HEK293T (cell line): Measurements from ENCODE around the gene TNIK.
"Not testable (repeated sequence)": the region's sequence is repeated elsewhere in the genome, so short reads cannot be mapped to it uniquely, and the experiment has no call there.

ENCODE experiments used
- CTCF ChIA-PET: fragments of 350-600 bp; formaldehyde crosslinking; extraction: SDS; loops from one replicate; lab custom pipeline; 2021; ENCODE audit warnings: antibody characterized with exemption, inconsistent platforms; lab: Yijun Ruan, JAX
- POLR2A ChIA-PET: fragments of 350-600 bp; formaldehyde crosslinking; extraction: SDS; loops from one replicate; lab custom pipeline; 2020; ENCODE audit warnings: antibody characterized with exemption, inconsistent platforms; lab: Yijun Ruan, JAX
- DNase-seq: peaks from one replicate; pipeline ENCODE4 v3.0.0; 2012; ENCODE audit warnings: mixed read lengths; ENCODE audit errors: extremely low spot score
- ARNT ChIP-seq: fragments of 450-650 bp; IDR thresholded peaks from 2 replicates; pipeline ENCODE4 v1.6.1; 2017; ENCODE audit warnings: mild to moderate bottlenecking
- BHLHE40 ChIP-seq: fragments of 450-650 bp; IDR thresholded peaks from 2 replicates; pipeline ENCODE4 v1.6.1; 2016; ENCODE audit warnings: mild to moderate bottlenecking, moderate library complexity, borderline replicate concordance
- CTBP1 ChIP-seq: fragments of 450-650 bp; IDR thresholded peaks from 2 replicates; pipeline ENCODE4 v1.6.1; 2016; ENCODE audit warnings: borderline replicate concordance
- ELF4 ChIP-seq: fragments of 450-650 bp; IDR thresholded peaks from 2 replicates; pipeline ENCODE4 v1.6.1; 2017; ENCODE audit warnings: antibody characterized with exemption
- FOXA1 ChIP-seq: fragments of 450-650 bp; IDR thresholded peaks from 2 replicates; pipeline ENCODE4 v1.6.1; 2016; ENCODE audit warnings: mild to moderate bottlenecking
- FOXK2 ChIP-seq: fragments of 450-650 bp; IDR thresholded peaks from 2 replicates; pipeline ENCODE4 v1.6.1; 2016; ENCODE audit warnings: mild to moderate bottlenecking
- FOXM1 ChIP-seq: fragments of 450-650 bp; IDR thresholded peaks from 2 replicates; pipeline ENCODE4 v1.6.1; 2017; ENCODE audit warnings: mild to moderate bottlenecking, borderline replicate concordance
- HDGF ChIP-seq: fragments of 450-650 bp; IDR thresholded peaks from 2 replicates; pipeline ENCODE4 v1.6.1; 2017; ENCODE audit warnings: antibody characterized with exemption, borderline replicate concordance
- L3MBTL2 ChIP-seq: fragments of 450-650 bp; conservative IDR thresholded peaks from 2 replicates; pipeline ENCODE4 v1.6.1; 2016; ENCODE audit warnings: mild to moderate bottlenecking
- LEF1 ChIP-seq: fragments of 450-650 bp; IDR thresholded peaks from 2 replicates; pipeline ENCODE4 v1.6.1; 2017; ENCODE audit warnings: mild to moderate bottlenecking, borderline replicate concordance
- NFRKB ChIP-seq: fragments of 450-650 bp; IDR thresholded peaks from 2 replicates; pipeline ENCODE4 v1.6.1; 2016; ENCODE audit warnings: mild to moderate bottlenecking, moderate library complexity
- PKNOX1 ChIP-seq: fragments of 450-650 bp; IDR thresholded peaks from 2 replicates; pipeline ENCODE4 v1.6.1; 2016
- SP1 ChIP-seq: fragments of 450-650 bp; IDR thresholded peaks from 2 replicates; pipeline ENCODE4 v1.6.1; 2017
- SUZ12 ChIP-seq: fragments of 450-650 bp; IDR thresholded peaks from 2 replicates; pipeline ENCODE4 v1.6.1; 2016; ENCODE audit warnings: mild to moderate bottlenecking
- TARDBP ChIP-seq: fragments of 450-650 bp; IDR thresholded peaks from 2 replicates; pipeline ENCODE4 v1.6.1; 2016
- ZNF384 ChIP-seq: fragments of 450-650 bp; IDR thresholded peaks from 2 replicates; pipeline ENCODE4 v1.6.1; 2016

TNIK gene

DNA sequence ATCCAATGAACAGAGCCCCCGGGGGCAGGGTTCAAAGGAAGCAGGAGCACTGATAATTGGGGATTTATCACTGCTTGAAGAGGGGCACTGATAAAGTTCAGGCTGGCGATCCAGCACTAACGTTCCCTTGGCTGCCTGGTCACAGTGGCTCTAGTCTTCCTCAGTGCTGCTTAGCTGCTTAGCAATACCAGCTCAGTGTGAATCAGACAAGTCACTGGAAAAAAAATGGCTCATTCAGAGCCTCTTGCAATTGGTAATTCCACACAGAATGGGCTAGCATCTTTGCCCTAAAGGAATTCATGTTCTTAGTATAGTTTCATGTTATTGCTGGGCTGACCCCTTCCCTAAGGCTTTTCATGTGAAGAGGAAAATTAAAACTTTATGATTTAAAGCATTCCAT lies 338.0 kb downstream of the TNIK start:
- ChIA-PET POLR2A (no interaction called here), CTCF (no interaction called here)
- TF ChIP-seq HDGF (no peak), ARNT (no peak), TARDBP (no peak), BHLHE40 (no peak), PKNOX1 (no peak), LEF1 (no peak), SUZ12 (no peak), FOXK2 (no peak), CTBP1 (no peak), NFRKB (no peak), ZNF384 (no peak)
- DNase-seq: no peak

GRCh38 chr3:171121801-171122200 lies 338.4 kb downstream of the TNIK start:
- ChIA-PET CTCF (no interaction called here), POLR2A (no interaction called here)
- no peak for DNase-seq
- TF ChIP-seq NFRKB (no peak), L3MBTL2 (no peak), CTBP1 (no peak), TARDBP (no peak), PKNOX1 (no peak), BHLHE40 (no peak), LEF1 (no peak)

- CTCF ChIA-PET, DNase-seq, POLR2A ChIA-PET: not testable (repeated sequence)
Measured at GRCh38 chr3:171119402-171119801, 340.8 kb downstream of the TNIK start.

DNA sequence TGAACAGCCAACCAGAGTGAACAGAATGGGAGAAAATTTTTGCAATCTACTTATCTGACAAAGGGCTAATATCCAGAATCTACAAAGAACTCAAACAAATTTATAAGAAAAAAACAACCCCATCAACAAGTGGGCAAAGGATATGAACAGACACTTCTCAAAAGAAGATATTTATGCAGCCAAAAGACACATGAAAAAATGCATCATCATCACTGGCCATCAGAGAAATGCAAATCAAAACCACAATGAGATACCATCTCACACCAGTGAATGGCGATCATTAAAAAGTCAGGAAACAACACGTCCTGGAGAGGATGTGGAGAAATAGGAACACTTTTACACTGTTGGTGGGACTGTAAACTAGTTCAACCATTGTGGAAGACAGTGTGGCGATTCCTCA lies 341.2 kb downstream of the TNIK start:
- POLR2A ChIA-PET, CTCF ChIA-PET, DNase-seq: not testable (repeated sequence)

DNA sequence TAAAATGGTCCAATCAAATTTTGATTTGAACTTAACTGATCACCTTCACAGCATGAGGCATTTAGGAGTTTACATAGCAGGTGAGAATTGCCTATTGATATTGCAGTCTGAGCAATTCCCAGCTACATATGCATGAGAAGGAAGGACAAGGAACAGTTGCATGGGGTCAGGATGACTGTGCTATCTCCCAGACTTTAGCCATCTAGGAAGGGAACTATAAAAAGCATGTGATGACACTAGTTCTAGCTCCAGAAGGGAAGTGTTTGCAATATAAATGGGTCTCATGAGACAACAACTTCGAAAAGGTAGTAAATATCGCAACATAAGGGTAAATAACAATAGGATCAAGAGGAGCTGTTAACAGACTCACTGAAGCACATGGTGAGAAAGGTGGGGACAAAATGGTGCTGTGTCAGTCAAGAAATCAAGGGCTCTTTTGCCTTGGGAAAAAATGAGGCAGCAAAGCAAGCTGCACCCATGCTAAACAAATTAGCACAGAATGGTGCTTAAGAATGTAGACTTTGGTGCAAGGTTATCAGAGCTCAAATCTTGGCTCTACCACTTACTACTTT lies 343.3 kb downstream of the TNIK start:
- ChIA-PET CTCF (interaction anchor here (0.7 kb wide), 1 partner anchor 14 kb away, joined by 4 read pairs; no protein-coding TSS in a partner anchor), POLR2A (no interaction called here)
- TF ChIP-seq BHLHE40 (no peak), TARDBP (no peak), FOXK2 (no peak)
- DNase-seq: no peak

- no peak for DNase-seq
- CTCF ChIA-PET: no interaction called here
- POLR2A ChIA-PET: no interaction called here
- no peak for TF ChIP-seq BHLHE40
- no peak for TF ChIP-seq L3MBTL2
- no peak for TF ChIP-seq FOXM1
- no peak for TF ChIP-seq SUZ12
- TF ChIP-seq TARDBP: no peak
Measured at GRCh38 chr3:171116365-171116764, 343.8 kb downstream of the TNIK start.

DNA sequence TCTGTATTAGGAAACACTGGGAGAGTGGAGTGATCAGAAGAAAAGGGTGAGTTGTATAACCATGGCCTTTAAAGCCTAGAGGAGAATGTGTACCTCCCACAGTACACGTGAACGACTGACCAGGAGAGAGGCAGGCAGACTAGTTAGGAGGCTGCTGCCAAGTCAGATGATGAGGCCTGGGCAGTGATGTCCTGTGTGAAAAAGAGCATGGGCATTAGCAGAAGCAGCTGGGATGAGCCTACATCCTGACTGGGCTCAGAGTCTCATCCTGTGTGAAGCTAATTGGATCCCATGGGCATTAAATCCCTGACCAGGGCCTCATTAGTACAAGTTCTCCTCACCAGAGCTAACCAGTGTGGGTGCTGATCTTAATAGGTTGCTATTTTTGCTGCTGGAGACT lies 344.5 kb downstream of the TNIK start:
- no peak for TF ChIP-seq HDGF
- no peak for TF ChIP-seq CTBP1
- no peak for TF ChIP-seq SP1
- TF ChIP-seq SUZ12: no peak
- TF ChIP-seq ZNF384: no peak
- no peak for TF ChIP-seq PKNOX1
- no peak for TF ChIP-seq L3MBTL2
- TF ChIP-seq LEF1: no peak
- ChIA-PET CTCF (no interaction called here), POLR2A (no interaction called here)
- no peak for DNase-seq

- POLR2A ChIA-PET: no interaction called here
- CTCF ChIA-PET: interaction anchor here (0.6 kb wide), 1 partner anchor 58 kb away, joined by 3 read pairs; no protein-coding TSS in a partner anchor
- TF ChIP-seq ZNF384 (peak; percentile 49), CTBP1 (no peak)
- peak; percentile 43 for DNase-seq
Measured at GRCh38 chr3:171113716-171114115, 346.5 kb downstream of the TNIK start.

DNA sequence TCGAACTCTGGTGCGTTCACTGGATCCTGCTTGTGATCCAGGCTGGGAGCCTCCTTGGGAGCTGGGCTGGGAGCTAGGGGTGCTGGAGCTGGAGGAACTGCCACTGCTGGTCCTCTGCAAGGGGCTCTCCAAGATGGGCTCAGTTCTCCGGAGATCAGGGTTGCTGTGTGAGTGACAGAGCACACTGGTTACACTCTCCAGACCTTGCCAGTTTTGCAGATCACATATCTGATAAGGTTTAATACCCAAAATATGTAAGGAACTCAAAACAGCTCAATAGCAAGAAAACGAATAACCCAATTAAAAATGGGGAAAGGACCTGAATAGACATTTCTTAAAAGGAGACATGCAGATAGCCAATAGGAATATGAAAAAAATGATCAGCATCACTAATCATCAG lies 349.5 kb downstream of the TNIK start:
- ChIA-PET CTCF (no interaction called here), POLR2A (no interaction called here)
- no peak for TF ChIP-seq FOXA1
- no peak for TF ChIP-seq TARDBP
- TF ChIP-seq LEF1: no peak
- no peak for TF ChIP-seq BHLHE40
- no peak for TF ChIP-seq CTBP1
- no peak for TF ChIP-seq HDGF
- no peak for TF ChIP-seq SUZ12
- TF ChIP-seq ARNT: no peak
- no peak for TF ChIP-seq FOXM1
- no peak for TF ChIP-seq ELF4
- TF ChIP-seq ZNF384: no peak
- TF ChIP-seq L3MBTL2: no peak
- TF ChIP-seq FOXK2: no peak
- TF ChIP-seq NFRKB: no peak
- no peak for TF ChIP-seq SP1
- DNase-seq: no peak
